IMR-90 (cell line): ENCODE results near the gene PANK2. TPM values are rescaled to one million over a fixed set of nuclear protein-coding genes. Genes with fewer than 3 reads are reported as not detected.
"Not testable (repeated sequence)": the region's sequence is repeated elsewhere in the genome, so short reads cannot be mapped to it uniquely, and the experiment has no call there.

Source experiments
- ATAC-seq: fragments of 200-7000 bp; cut with Tn5 transposase; 2 replicates; pipeline ENCODE4 v1.9.1; 2020; ENCODE audit warnings: low read depth, mild to moderate bottlenecking, moderate library complexity
- BruUV-seq: library from RNA; stranded (reverse); fragments of 400-500 nt; replicated peaks from 2 replicates; lab custom pipeline; 2021; lab: Mats Ljungman, UMichigan
- CTCF ChIA-PET: fragments of 300-600 bp; formaldehyde crosslinking; extraction: SDS; loops from one replicate; lab custom pipeline; 2021; ENCODE audit warnings: antibody characterized with exemption; lab: Yijun Ruan, JAX
- POLR2A ChIA-PET: fragments of 300-600 bp; sonication (Branson Sonifier 250); formaldehyde crosslinking; loops from one replicate; lab custom pipeline; 2022; ENCODE audit warnings: antibody characterized with exemption; ENCODE audit not compliant: unreplicated experiment; lab: Charles Lee
- DNase-seq: peaks from one replicate; pipeline ENCODE4 v3.0.0; 2013
- H2AFZ ChIP-seq: replicated peaks from 2 replicates; pipeline ENCODE3; 2013; ENCODE audit warnings: low read length, mild to moderate bottlenecking; ENCODE audit not compliant: poor library complexity
- H2AK5ac ChIP-seq: 2 replicates; pipeline ENCODE4 v1.6.1; 2013; ENCODE audit warnings: low read depth, low read length, inconsistent platforms
- H2AK9ac ChIP-seq: replicated peaks from 2 replicates; pipeline ENCODE3; 2013; ENCODE audit warnings: mild to moderate bottlenecking, low read depth, low read length, moderate library complexity; ENCODE audit not compliant: poor library complexity
- H2BK120ac ChIP-seq: 2 replicates; pipeline ENCODE4 v1.6.1; 2013; ENCODE audit warnings: low read depth, low read length, inconsistent platforms
- H2BK15ac ChIP-seq: 3 replicates; pipeline ENCODE4 v1.6.1; 2013; ENCODE audit warnings: low read depth, low read length, inconsistent platforms
- H2BK20ac ChIP-seq: 2 replicates; pipeline ENCODE4 v1.6.1; 2013; ENCODE audit warnings: low read depth, mild to moderate bottlenecking, inconsistent platforms, low read length, moderate library complexity
- H2BK5ac ChIP-seq: 2 replicates; pipeline ENCODE4 v1.6.1; 2013; ENCODE audit warnings: mild to moderate bottlenecking, low read depth, low read length, inconsistent platforms; ENCODE audit not compliant: poor library complexity, severe bottlenecking
- H3K14ac ChIP-seq: replicated peaks from 2 replicates; pipeline ENCODE4 v1.6.1; 2013; ENCODE audit warnings: low read depth, low read length, inconsistent platforms
- H3K18ac ChIP-seq: 2 replicates; pipeline ENCODE4 v1.6.1; 2013; ENCODE audit warnings: low read depth, low read length, control low read depth
- H3K23ac ChIP-seq: 2 replicates; pipeline ENCODE4 v1.6.1; 2013; ENCODE audit warnings: low read depth, low read length, inconsistent platforms
- H3K27ac ChIP-seq: 2 replicates; pipeline ENCODE4 v1.5.1; 2013; ENCODE audit warnings: mild to moderate bottlenecking, control low read depth, low read length; ENCODE audit not compliant: insufficient read depth
- H3K27me3 ChIP-seq: 2 replicates; pipeline ENCODE4 v1.6.1; 2013; ENCODE audit warnings: low read length; ENCODE audit not compliant: control insufficient read depth, insufficient read depth
- H3K36me3 ChIP-seq: 2 replicates; pipeline ENCODE4 v1.6.1; 2013; ENCODE audit warnings: low read length, mixed read lengths; ENCODE audit not compliant: control insufficient read depth, insufficient read depth
- H3K4ac ChIP-seq: 2 replicates; pipeline ENCODE4 v1.6.1; 2013; ENCODE audit warnings: low read depth, low read length, inconsistent platforms
- H3K4me1 ChIP-seq: 2 replicates; pipeline ENCODE4 v1.6.1; 2013; ENCODE audit warnings: low read length, mixed read lengths; ENCODE audit not compliant: control insufficient read depth, insufficient read depth
- H3K4me2 ChIP-seq: 2 replicates; pipeline ENCODE4 v1.6.1; 2013; ENCODE audit warnings: low read depth, mild to moderate bottlenecking, control low read depth, low read length, moderate library complexity
- H3K4me3 ChIP-seq: 2 replicates; pipeline ENCODE4 v1.5.1; 2013; ENCODE audit warnings: low read depth, mild to moderate bottlenecking, control low read depth, low read length, moderate library complexity; ENCODE audit not compliant: insufficient read depth
- H3K56ac ChIP-seq: 2 replicates; pipeline ENCODE4 v1.6.1; 2013; ENCODE audit warnings: low read length, inconsistent platforms; ENCODE audit not compliant: insufficient read depth; ENCODE audit errors: extremely low read depth
- H3K79me1 ChIP-seq, 2 experiments: 2 replicates each; pipeline ENCODE4 v1.6.1; 2013; ENCODE audit warnings: low read length in 2 of 2, inconsistent platforms in 1 of 2, low read depth in 1 of 2
- H3K9ac ChIP-seq: 2 replicates; pipeline ENCODE4 v1.6.1; 2013; ENCODE audit warnings: low read depth, low read length, control low read depth
- H3K9me1 ChIP-seq: 2 replicates; pipeline ENCODE4 v1.6.1; 2013; ENCODE audit warnings: low read length, inconsistent platforms; ENCODE audit not compliant: insufficient read depth
- H3K9me3 ChIP-seq: 2 replicates; pipeline ENCODE4 v1.6.1; 2013; ENCODE audit warnings: low read length; ENCODE audit not compliant: control insufficient read depth, insufficient read depth
- H4K20me1 ChIP-seq: 2 replicates; pipeline ENCODE4 v1.6.1; 2013; ENCODE audit warnings: low read length, inconsistent platforms; ENCODE audit not compliant: insufficient read depth
- H4K5ac ChIP-seq: 2 replicates; pipeline ENCODE4 v1.6.1; 2013; ENCODE audit warnings: mild to moderate bottlenecking, low read depth, low read length, control low read depth
- H4K8ac ChIP-seq, 2 experiments: 2 replicates each; pipeline ENCODE4 v1.6.1; 2013; ENCODE audit warnings: low read depth in 2 of 2, low read length in 2 of 2, control low read depth in 1 of 2, inconsistent platforms in 1 of 2
- H4K91ac ChIP-seq: 2 replicates; pipeline ENCODE4 v1.6.1; 2013; ENCODE audit warnings: low read depth, low read length, inconsistent platforms; ENCODE audit not compliant: insufficient read depth
- WGBS, 2 experiments: methylation state at CpG; one replicate each; pipeline versions ENCODE4 v1.1.5 to v1.1.7; 2013; ENCODE audit warnings: missing lambda C conversion rate in 2 of 2; ENCODE audit not compliant: insufficient read length in 1 of 2; ENCODE audit errors: extremely low coverage in 2 of 2; 5-methylcytosine and 5-hydroxymethylcytosine counted together
- dilution Hi-C: fragments of 300-500 bp; cut with HindIII; formaldehyde crosslinking; loops from one replicate; pipeline ENCODE4 v1.14.3; 2018; ENCODE audit warnings: low sequenced_read_pairs; ENCODE audit not compliant: unreplicated experiment
- in situ Hi-C: fragments of 300-500 bp; cut with MboI; formaldehyde crosslinking; loops from 3 replicates; pipeline ENCODE4 v1.14.3; 2019; ENCODE audit warnings: low sequenced_read_pairs, inconsistent platforms, mixed read lengths
- intact Hi-C: fragments of 100-400 bp; cut with micrococcal nuclease; formaldehyde crosslinking; loops from 2 replicates; pipeline ENCODE4 v1.10.0; 2022
- polyA plus RNA-seq, 3 experiments: library from polyadenylated mRNA; depleted of rRNA; stranded (reverse); fragments of >200 nt; gene quantifications; 2 replicates each; pipeline ENCODE4 v1.2.3, GENCODE V29; 2012; ENCODE audit warnings: low replicate concordance in 1 of 3
- total RNA-seq: library from RNA; depleted of rRNA; stranded (reverse); fragments of >200 nt; gene quantifications from 2 replicates; pipeline ENCODE4 v1.2.3, GENCODE V29; 2012

PANK2 gene
- total and polyA plus RNA-seq, 2 of the 4 experiments (the other 2 are of a cell fraction), result 17.7 to 28.1 TPM

DNA sequence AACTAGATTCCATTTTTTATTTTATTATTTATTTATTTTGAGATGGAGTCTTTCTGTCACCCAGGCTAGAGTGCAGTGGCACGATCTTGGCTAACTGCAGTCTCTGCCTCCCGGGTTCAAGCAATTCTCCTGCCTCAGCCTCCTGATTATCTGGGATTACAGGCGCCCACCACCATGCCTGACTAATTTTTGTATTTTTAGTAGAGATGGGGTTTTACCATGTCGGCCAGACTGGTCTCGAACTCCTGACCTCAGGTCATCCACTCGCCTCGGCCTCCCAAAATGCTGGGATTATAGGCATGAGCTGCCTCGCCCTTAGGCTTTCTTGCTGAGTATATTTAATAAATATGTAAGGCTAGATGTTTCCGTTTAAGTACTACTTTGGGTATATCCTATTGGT, 9.0 kb downstream of the PANK2 start:
- intact Hi-C loops, BruUV-seq: not testable (repeated sequence)

More for the DNA sequence above, 9.0 kb downstream of the PANK2 start:
- CTCF ChIA-PET, result interaction anchor here (0.6 kb wide), 1 partner anchor 29 kb away, joined by 4 read pairs; no protein-coding TSS in a partner anchor
- H2BK120ac ChIP-seq, dilution Hi-C loops, H3K23ac ChIP-seq, H4K5ac ChIP-seq, ATAC-seq, H2BK20ac ChIP-seq, H4K91ac ChIP-seq, H3K27ac ChIP-seq, H2BK5ac ChIP-seq, H3K56ac ChIP-seq, H3K4me2 ChIP-seq, H2BK15ac ChIP-seq, H3K9ac ChIP-seq, H2AK5ac ChIP-seq, H2AFZ ChIP-seq, POLR2A ChIA-PET, H3K14ac ChIP-seq, H3K9me3 ChIP-seq, H3K18ac ChIP-seq, H4K8ac ChIP-seq, H3K4me3 ChIP-seq, H3K36me3 ChIP-seq, H2AK9ac ChIP-seq, DNase-seq, H3K27me3 ChIP-seq, H3K4ac ChIP-seq: not testable (repeated sequence)
- H3K9me1 ChIP-seq, result peaks cover 22% of the 10 kb centered on the region
- in situ Hi-C loops, result loop anchor here (10.0 kb wide), 1 partner anchor 187 kb away; no protein-coding TSS in a partner anchor
- peaks cover 0 to 39% of the 10 kb centered on the region in 2 experiments; a peak in 2 of 4 replicates for H3K79me1 ChIP-seq
- no CpG with 5 or more reads among the region's 9 CpGs for WGBS, 2 experiments
- peaks cover 31% of the 10 kb centered on the region for H3K4me1 ChIP-seq
- peaks cover 100% of the 10 kb centered on the region for H4K20me1 ChIP-seq
